NK-92 (cell line): ENCODE measurements around the gene CD300LD.

ENCODE experiments used
- DNase-seq: peaks from one replicate; lab custom pipeline; 2025; ENCODE audit not compliant: unreplicated experiment; lab: John Stamatoyannopoulos, UW

CD300LD gene

DNA sequence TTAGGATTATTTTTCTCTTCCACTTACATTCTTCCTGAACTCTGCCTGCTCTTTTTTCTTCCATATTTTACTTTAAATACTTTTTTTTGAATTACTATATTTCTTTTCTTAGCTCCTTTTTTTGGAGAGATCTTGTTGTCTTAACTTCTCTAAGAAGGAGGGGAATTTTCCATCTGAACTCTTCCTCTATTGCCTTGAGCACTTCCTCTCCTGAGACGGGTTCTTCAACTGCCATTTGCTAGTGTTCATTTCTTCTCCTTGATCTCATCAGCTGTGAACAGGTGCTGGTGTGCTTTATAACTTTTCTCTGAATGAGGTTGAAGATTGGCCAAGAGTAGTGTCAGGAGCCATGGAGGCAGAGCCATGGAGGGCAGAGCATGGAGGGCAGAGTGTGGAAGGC lies 15.1 kb upstream of the CD300LD start:
- DNase-seq: no peak

DNA sequence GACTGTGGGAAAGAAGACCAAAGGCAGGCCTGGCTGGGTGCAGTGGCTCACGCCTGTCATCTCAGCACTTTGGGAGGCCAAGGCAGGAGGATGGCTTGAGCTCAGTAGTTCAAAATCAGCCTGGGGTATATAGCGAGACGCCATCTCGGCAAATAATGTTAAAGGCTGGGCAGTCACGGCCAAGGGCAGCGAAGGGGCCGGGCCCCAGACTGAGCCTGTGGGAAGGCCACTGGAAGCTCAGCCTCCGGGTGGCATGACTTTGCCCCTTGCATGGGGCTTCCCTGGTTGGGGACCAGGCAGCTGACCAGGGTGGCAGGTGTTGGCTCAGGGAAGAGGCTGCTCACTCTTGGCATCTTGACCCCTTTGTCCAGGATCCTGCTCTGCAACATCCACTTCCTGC lies 14.0 kb upstream of the CD300LD start:
- no peak for DNase-seq

- no peak for DNase-seq
These were observed 13.3 kb upstream of the CD300LD start for GRCh38 chr17:74605361-74605760.

- DNase-seq: no peak
These were observed 12.7 kb upstream of the CD300LD start for GRCh38 chr17:74604761-74605160.

DNA sequence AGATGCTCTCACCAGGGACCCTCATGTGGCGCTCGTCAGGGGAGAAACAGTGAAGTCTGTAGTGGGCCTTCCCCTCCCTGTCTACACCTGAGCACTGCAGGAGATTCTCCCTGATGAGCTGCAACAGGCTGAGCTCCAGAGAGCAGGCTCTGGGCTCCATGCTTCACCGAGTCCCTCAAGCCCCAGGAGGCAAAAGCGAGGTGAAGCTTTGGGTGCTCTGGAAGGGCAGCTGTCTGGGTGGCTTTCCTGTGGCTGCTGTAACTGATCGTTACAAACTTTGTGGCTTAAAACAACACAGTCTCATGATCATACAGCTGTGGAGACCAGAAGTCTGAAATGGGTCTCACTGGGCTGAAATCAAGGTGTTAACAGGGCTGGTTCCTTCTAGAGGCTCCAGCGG lies 12.1 kb upstream of the CD300LD start:
- no peak for DNase-seq

- DNase-seq: no peak
These were observed 11.7 kb upstream of the CD300LD start for GRCh38 chr17:74603746-74604145.

GRCh38 chr17:74603037-74603635 lies 11.1 kb upstream of the CD300LD start:
- DNase-seq: no peak

DNA sequence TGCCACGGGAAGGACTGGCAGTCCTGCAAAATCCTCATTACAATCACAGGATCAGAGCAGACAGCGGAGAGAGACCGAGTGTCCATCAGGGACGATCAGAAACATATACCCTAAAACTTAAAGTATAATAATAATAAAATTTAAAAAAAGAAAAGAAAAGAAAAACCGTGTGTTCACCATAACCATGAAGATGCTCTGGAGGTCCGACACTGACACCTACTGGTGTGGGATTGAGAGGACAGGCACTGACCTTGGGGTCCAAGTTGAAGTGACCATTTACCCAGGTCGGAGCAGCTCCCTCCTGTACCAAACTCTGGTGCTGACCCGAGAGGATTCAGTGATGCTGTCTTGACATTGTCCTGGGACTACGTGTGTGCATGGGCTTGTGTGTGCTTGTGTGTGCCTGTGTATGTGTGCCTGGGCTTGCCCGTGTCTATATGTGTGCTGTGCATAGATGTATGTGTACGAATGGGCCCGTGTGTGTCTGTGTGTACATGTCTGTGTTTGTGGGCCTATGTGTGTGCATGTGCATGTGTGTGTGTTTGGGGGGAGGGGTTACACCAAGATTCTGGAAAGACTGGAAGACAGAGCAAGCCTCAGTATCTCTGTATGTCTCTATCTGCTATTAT lies 10.0 kb upstream of the CD300LD start:
- DNase-seq: no peak

DNA sequence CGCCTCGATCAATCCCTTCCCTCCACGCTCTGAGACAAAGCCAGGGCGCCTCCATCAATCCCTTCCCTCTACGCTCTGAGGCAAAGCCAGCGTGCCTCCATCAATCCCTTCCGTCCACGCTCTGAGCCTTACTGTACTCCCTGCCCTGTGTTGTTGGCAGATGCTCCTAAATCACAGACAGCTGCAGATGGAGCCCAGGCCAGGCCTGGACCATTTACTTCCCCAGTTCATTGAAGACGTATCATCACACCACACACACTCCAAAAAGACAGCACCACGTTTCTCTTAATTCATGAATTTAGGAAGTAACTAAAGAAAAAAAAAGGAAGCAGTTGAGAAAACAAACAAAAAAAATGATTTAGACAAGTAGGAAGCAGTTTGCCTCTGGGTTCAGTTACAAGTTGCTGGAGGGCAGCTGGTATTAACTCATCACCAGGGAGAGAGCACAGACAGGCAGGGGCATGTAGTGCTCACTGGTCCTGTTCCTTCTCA lies 7.4 kb upstream of the CD300LD start:
- DNase-seq: no peak

DNA sequence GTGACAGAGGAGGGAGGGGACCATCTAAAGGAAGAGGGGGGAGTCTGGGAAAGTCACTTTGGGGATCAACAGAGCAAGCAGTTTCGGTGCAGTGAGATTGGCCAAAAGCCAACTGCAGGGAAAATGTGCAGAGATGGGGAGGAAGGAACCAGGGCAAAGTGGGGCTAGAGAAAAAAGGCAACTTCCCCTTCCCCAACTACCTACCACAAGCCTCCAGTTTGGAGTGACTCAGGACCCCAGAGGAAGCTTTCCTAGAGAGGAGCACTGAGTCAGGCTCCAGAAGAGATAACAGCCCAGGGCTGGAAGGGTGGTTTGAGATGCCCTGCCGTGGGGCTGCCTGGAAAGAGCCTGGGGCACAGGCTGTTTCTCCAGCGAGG lies 6.9 kb upstream of the CD300LD start:
- DNase-seq: no peak

DNA sequence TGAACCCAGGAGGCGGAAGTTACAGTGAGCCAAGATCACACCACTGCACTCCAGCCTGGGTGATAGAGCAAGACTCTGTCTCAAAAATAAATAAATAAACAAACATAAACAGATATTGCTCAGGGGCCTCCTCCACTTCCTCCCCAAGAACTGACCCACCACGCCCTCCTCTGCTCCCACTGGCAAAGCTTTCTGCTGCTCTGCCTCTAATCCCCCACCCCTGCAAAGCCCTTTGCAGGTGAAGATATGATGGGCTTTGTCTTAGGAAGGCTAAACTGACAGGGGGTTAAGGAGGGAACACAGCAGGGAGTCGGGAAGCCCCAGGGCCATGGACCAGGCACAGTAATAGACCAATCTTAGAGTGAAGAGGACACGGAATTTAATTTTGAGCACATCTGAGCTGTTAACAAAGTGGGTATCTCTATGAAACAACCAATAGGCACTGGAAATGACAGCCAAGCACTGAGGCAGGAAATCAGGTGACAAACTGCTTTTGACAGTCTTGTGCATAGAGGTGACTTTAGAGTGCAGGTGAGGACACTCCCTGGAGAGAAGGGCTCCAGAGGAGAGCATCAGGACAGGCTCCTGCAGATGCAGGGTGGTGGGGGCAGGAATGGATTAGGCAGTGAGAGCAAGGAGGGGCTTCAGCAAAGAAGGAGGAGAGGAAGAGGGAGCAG lies 6.4 kb upstream of the CD300LD start:
- no peak for DNase-seq

GRCh38 chr17:74597069-74597790 lies 5.1 kb upstream of the CD300LD start:
- DNase-seq: no peak

DNA sequence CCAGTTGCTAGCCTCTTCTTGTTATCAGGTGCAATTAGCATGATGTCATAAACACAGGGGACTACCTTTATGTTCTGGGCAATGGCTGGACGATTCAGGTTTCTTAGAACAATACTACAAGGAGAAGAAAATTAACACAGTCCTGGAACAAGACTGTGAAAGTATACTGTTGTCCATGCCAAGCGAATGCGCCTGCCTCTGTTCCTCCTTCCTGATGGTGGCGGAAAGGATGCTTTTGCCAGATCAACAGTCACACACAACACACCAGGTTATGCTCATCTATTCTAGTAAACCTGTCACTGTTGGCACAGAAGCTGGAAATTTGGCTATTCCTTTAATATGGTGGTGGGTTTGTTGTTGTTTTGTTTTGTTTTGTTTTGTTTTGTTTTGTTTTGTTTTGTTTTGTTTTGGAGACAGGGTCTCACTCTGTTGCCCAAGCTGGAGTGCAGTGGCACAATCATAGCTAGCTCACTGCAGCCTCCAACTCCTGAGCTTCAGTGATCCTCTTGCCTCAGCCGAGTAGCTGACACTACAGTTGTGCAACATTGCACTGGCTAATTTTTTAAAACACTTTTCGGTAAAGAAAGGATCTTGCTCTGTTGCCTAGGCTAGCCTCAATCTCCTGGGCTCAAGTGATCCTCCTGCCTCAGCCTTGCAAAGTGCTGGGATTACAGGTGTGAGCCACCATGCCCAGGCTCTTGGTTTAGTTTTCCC lies 3.1 kb upstream of the CD300LD start:
- no peak for DNase-seq

- DNase-seq: no peak
These were observed 580 bp downstream of the CD300LD start for GRCh38 chr17:74591503-74591902.

DNA sequence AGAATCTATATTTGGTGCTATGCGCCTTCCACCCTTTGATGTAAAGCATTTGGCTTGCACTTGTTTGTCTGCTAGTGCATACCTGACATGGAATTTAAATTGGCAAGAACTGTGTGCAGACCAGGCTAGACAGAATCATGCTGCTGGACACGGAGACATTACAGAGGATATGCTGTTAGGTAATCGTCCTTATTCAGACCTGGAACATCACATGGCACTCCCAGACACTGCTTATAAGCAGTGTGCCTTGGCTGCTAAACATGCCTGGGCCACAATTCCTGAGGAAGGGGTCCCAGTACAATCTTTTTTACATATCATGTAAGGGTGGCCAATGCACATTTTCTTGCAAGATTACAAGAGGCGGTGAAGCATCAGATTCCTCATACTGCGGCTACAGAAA lies 6.4 kb downstream of the CD300LD start:
- no peak for DNase-seq

DNA sequence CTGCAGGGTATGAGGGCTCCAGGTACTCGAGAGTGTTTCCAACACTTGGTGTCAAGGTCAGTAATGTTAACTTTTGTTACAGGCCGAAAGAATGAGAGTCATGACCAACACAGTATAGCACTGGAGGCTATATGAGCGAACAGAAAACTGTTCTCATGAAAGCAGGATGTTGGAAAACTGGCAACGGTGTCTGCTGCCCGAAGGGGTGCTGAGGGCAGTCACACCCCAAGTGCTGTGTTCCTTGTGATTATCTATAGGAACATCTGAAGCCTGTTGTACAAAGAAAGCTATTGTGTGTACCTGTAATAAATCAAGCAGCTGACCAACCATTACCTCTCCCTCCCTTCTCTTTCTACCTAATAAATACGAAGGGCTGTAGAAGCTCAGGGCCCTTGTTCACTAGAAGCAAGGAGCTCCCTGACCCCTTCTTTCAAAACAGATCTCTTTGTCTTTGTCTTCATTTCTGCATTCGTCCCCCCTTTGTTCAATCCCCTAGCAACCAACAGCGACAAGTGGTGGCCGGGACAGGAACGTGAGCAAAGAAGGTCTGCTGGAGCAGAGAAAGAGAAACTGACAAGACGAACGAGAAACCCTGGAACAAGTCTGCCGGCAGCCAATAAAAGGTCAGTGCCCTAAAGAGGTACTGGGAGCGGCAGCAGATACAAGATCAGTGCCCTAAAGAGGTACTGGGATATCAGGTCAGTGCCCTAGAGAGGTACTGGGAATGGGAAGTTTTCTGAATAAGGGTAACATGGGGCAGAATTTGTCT lies 7.6 kb downstream of the CD300LD start:
- no peak for DNase-seq

DNA sequence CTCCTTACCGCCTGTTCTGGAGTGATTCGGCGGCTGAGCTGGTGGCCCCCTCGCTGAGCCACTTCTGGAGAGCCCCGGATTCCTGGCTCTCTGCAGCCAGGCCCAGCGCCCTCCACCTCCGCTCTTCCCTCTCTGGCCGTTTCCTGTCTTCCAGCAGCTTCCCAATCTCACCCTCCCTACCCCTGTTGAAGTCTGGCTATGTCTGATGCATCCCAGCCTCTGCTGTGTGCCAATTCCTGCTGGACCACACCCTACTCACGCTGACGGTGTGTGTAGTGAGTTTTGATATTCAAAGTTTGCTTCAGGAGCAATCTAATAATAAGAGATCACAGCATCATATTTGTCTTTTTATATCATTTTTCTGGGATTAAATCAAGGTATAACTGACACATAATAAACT lies 9.4 kb downstream of the CD300LD start:
- no peak for DNase-seq

DNA sequence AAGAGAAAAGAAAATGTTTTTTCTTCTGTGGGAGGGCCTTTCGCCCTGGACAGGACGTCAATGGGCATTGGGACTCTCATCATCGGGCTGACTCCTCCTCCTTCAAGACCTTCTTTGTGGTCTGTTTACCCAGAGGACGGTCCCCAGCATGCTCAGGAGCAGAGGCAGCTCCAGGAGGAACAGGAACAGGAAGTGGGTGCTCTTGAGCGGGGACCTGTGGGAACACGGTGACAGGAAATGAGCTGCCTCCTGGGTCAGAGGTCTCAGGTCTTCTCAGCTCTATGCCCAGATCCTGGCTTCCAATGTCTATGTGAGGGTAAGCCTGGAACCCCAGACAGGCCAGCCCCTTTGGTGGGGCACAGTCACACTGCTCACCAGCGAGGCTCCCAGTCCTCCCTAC lies 12.2 kb downstream of the CD300LD start:
- no peak for DNase-seq

DNA sequence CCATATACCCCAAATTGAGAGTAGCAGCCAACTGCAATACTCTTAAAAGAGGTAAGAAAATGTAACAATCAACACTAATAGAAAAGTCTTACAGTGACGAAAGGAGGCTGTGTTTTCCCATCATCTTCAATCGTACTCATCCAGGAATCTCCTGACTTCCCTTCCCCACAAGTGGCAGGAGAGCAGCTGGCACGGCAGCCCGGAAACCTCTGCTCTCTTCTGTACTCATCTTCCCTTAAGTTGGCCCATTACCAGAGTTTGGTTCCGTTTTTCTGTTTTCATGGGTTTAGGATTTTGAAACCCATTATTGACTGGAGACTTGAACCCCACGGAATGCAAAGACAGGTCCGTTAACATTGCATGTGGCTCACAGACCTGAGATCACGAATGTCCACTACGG lies 13.1 kb downstream of the CD300LD start:
- no peak for DNase-seq

DNA sequence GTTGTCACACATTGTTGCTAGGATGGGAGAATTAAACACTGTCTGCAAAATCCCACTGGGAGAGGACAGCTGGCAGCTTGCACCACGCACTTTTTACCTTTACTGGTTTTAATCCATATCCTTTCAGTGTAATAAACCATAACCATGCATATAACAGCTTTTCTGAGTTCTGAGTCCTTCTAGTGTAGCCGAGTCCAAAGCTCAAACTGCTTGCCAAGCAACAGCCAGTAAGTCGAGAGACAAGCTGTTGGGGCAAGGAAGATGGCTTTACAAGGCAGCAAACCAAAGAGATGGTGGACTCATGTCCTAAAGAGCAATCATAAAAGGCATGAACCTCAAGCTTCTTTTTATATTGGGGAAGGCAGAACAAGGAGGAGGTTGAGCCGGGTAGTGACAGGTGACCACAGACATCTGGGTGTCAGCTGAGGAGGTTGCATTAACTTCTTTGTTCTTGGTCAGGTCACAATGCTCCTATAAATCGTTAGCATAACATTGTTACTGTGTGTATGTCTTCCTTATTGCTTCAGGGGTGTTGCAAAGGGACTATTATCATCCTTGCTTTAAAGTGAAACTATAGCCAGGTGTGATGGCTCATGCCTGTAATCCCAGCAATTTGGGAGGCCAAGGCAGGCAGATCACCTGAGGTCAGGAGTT lies 17.5 kb downstream of the CD300LD start:
- no peak for DNase-seq
